Superior temporal gyrus (tissue), 1 donor: ENCODE measurements around the gene BPIFA3.
"Not testable (repeated sequence)": the region's sequence is repeated elsewhere in the genome, so short reads cannot be mapped to it uniquely, and the experiment has no call there.

Experiments used
- DNase-seq: peaks from one replicate; pipeline ENCODE4 v3.0.0-alpha.2; 2016; ENCODE audit errors: extremely low spot score

The BPIFA3 gene

GRCh38 chr20:33217052-33217451, at the start of gene BPIFA3:
TSS of gene BPIFA3 (plus strand) at chr20:33217352. CDS start at chr20:33217537, 185 bp downstream.
- no peak for DNase-seq

- DNase-seq, result no peak
Measured at GRCh38 chr20:33167859-33168258, 49.3 kb upstream of the BPIFA3 start, which contains the start of gene BPIFA2. TSS of gene BPIFA2 (plus strand) at chr20:33168159. CDS start at chr20:33169146, 987 bp downstream.

GRCh38 chr20:33169176-33169794, 47.9 kb upstream of the BPIFA3 start:
- DNase-seq, result no peak

GRCh38 chr20:33172781-33173180, 44.4 kb upstream of the BPIFA3 start:
- no peak for DNase-seq

- DNase-seq, result no peak
Measured at GRCh38 chr20:33175123-33175522, 42.0 kb upstream of the BPIFA3 start.

GRCh38 chr20:33176101-33176500, 41.1 kb upstream of the BPIFA3 start:
- no peak for DNase-seq

- no peak for DNase-seq
Measured at GRCh38 chr20:33177866-33178265, 39.3 kb upstream of the BPIFA3 start.

- DNase-seq, result no peak
Measured at GRCh38 chr20:33178726-33179125, 38.4 kb upstream of the BPIFA3 start.

GRCh38 chr20:33180169-33180568, 37.0 kb upstream of the BPIFA3 start:
- no peak for DNase-seq

- no peak for DNase-seq
Measured at GRCh38 chr20:33181482-33182093, 35.6 kb upstream of the BPIFA3 start.

- DNase-seq, result no peak
Measured at GRCh38 chr20:33183312-33183711, 33.8 kb upstream of the BPIFA3 start.

- not testable (repeated sequence) for DNase-seq
Measured at GRCh38 chr20:33185031-33185590, 32.0 kb upstream of the BPIFA3 start.

GRCh38 chr20:33187491-33187890, 29.7 kb upstream of the BPIFA3 start:
- DNase-seq, result no peak

- no peak for DNase-seq
Measured at GRCh38 chr20:33188421-33188820, 28.7 kb upstream of the BPIFA3 start.

- DNase-seq, result no peak
Measured at GRCh38 chr20:33191484-33191883, 25.7 kb upstream of the BPIFA3 start.

GRCh38 chr20:33191955-33192354, 25.2 kb upstream of the BPIFA3 start:
- no peak for DNase-seq

GRCh38 chr20:33192912-33193501, 24.1 kb upstream of the BPIFA3 start:
- no peak for DNase-seq

GRCh38 chr20:33199026-33199425, 18.1 kb upstream of the BPIFA3 start:
- DNase-seq, result no peak

- no peak for DNase-seq
Measured at GRCh38 chr20:33202451-33202850, 14.7 kb upstream of the BPIFA3 start.

GRCh38 chr20:33203444-33203843, 13.7 kb upstream of the BPIFA3 start:
- no peak for DNase-seq

- peak; percentile 61 for DNase-seq
Measured at GRCh38 chr20:33209789-33210188, 7.4 kb upstream of the BPIFA3 start.

- no peak for DNase-seq
Measured at GRCh38 chr20:33210371-33210770, 6.8 kb upstream of the BPIFA3 start.
